Bone marrow (tissue), 2 donors: ENCODE results near the gene VPS26C.

ENCODE experiments used
- DNase-seq, 2 donors: peaks; one replicate each; lab custom pipeline; 2025; lab: John Stamatoyannopoulos, UW

The VPS26C gene

DNA sequence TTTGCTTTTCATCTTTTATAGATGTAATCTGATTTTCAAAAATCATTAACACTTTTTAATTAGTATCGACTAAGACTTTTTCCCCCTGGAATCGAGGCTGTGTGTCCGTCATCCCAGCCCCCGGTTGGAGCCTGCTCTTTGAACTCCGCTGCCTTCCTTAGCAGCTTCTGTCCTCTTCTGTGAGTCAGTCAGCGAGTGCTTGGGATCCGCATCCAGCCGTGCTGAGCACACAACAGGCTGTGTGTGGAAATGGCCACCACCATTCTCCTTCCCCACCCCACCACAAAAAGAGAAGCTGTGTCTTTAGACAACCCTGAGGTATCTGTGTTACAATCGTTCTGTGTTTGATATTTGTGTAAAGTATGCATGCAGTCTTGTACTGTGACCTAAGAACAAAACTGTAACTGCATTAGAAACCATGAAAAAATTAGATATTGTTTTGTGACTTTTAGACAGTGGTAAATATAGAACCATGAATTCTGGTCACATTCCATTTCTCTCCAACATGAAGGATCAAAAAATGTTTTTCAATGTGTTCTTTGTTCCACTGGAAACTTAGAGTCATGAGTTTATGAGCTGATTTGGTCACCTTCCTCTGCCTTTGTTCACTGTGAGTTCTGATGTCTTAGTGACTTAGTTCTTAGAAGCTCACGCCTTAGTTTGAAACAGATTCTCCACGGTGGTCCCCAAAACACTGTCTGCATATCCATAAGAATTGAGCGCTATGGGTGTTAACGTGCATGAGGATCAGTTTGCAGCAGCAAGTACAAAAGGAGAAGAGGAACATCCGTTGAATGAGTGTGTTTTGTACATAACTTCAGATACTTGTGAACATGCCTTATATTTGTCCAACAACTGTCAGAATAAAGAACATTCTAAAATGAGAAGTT is 64.7 kb downstream of the VPS26C start:
- DNase-seq, result no peak

DNA sequence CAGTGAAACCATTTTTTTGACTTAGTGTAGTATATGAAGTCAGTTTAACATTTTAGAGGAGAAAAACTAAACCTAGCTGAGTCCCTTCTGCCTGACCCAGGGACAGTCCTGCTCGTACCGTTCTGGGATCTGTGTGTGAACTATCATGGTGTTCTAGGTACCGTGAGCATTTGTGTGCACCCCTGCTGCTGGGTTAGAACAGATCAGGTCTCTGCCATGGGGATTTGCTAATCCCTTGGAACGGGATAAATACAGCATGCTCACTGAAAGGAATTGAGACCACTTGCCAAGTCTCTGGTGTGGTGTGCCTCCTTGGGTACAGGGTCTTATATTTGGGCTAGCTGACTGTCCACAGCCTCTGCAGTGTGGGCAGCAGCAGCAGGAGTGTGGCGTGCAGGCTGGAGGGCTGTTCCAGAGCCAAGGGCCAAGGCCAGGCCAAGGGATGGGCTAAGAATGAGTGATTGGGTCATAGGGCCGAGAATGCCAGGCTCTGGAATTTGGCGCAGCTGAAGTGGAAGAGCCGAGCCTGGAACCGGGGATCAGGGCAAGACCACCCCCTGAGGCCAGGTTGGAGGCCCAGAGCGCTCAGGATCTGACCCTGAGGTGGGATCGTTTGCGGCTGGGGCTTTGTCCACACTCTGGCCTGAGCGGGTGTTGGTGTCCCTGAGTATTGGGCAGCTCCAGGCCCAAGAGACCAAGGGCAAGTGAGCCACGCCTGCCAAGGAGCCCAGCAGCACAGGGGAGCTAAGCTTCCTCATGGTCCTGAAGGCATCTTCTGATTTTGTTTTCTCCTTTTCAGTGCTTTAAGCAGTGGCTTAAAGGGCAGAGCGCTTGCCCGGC is 66.3 kb downstream of the VPS26C start:
- no peak for DNase-seq

DNA sequence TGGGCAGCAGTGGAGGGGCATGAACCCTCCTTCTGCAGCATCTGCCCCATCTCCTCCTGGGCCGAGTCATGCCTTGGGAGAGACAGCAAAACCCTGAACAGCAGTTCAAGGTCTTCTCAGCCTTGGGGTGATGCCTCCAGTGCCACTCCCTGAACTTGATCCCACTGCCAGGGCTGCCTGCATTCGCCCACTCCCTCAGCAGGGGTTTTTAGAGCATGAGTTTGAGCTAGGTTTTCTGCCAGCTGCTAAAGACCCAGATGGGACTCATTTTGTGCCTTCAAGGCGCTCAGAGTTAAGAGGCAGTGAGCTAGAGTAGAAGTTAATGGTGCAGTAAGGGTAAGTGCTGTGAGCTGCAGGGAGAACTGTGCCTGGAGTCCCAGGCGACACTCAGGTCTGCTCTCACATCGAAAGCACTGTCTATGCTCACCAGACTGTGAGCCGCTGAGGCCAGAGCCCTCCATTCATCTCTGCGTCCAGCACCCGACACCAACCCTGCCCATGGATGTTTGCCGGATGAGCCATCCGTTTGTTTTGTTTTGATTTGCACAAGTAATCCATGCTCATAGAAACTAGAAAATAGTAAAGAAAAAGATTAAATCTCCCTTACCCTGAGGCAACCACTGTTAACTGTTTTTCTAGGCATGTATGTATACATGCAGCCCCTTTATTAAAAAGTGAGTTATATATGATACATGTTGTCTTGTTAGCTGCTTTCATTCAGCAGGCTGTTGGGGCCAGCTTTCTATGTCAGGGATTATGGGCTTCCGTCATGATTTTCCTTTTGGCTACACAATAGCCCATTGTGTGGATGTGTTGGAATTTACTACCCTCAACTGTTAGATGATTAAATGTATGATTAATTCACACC is 67.8 kb downstream of the VPS26C start:
- DNase-seq, result no peak

DNA sequence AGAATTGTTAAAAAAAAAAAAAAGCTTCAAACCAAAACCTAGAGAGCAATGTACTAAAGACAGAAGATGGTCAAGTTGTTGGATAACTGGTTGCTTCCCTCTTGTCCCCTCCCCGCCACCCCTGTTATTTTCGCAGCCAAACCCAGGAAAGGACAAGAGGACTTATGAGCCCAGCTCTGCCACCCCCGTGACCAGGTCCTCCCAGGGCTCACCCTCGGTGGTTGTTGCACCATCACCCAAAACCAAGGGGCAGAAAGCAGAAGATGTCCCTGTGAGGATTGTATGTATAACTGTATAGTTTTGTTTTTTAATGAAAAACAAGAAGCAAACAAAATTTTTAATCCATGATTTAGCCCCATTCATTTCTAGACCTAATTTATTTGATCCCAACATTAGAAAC is 69.4 kb downstream of the VPS26C start:
- no peak for DNase-seq

DNA sequence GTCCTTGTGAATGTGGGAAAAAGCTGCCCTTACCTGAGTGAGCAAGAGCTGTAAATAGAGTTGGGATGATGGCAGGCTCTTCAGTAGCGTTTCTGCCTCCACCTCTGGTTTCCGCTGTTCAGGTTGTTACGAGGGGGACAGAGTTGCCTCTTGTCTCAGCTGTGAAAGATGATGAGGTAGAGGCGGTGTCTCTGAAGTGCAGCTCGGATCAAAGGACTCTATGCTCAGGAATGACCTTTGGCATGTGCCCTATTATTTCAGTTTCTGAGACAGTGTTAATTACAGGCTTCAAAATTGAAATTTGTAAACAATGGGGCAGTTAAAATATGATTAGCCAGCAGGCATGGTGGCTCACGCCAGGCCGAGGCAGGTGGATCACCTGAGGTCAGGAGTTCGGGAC is 70.3 kb downstream of the VPS26C start:
- DNase-seq, result no peak

DNA sequence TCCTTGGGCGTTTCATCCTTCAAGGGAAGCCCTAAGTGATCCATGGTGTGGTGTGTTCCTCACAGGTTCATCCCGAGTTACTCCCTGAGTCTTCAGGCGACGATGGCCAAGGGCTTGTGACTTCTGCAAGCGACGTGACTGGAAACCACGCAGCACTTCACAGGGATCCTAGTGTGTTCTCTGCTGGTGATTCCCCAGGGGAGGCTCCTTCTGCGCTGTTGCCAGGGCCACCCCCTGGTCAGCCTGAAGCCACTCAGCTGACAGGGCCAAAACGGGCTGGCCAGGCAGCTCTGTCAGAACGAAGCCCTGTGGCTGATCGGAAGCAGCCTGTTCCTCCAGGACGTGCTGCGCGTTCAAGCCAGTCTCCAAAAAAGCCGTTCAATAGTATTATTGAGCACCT is 71.5 kb downstream of the VPS26C start:
- DNase-seq, result no peak

DNA sequence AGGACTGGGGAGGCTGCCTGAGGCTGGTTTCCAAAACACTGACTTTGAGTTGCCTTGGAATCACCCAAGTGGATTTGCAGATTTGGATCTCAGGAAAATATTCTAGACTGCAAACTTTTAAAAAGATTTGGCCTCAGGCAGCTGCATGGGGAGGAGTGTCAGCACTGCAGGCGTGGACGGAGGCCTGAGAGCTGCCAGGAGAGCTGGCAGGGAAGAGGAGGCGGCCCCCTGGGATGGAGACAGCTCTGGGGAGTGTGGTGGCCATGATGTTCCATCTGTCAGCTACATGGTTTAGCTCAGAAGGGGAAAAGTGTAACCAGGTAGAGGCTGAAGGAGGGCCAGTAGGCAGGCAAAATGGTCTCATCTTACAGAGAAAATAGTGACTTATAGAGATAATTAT is 72.1 kb downstream of the VPS26C start:
- DNase-seq, result no peak

DNA sequence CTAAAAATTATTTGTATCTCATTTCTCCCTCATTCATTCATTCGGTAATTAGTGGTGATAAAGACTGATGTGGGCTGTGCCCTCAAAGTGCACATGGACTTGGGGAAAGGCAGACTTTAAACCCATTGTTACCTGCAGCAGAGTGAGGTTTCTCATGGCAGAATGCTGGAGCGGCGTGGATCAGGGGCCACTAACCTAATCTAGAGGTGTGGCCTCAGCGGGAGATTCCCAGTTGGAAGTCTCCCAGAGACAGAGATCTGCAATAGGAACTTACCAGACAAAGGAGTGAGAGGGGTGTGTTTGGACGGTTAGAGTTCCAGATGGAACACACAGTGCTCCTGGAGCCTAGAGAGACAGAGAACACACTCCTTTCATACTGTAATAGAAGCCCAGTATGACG is 73.5 kb downstream of the VPS26C start:
- no peak for DNase-seq

DNA sequence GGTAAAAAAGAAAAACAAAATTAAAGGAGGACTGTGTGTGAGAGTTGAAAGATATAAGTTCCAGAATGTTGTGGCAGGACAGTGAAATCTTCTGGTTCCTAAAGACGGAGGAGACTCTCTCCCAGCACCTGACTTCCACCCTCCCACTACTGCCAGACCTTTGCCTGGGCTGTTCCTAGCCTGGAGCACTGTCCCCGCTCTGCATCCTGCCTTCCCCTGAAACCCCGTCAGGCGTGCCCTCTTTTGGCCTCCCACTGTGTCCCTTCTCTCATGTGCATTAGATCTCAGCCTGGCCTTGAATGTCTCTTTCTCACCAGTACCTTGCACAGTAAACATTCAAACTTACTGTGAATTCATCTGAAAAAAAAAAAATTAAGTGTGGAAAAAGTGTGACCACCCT is 74.1 kb downstream of the VPS26C start:
- no peak for DNase-seq

DNA sequence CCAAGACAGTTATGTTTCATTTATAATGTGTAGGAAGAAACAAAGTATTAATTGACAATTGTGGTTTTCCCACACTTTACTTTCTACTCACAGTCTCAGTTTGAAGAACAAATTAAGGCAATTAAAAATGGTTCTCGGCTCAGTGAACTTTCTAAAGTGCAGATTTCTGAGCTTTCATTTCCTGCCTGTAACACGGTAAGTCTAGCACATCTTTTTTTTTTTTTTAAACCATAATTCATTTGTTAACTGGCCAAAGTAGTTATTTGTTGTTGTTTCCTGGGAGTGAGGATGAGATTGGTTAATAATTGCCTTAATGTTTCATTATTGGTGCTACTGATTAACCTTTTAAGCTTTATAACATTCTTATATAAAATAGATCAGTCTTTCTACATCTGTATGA is 75.1 kb downstream of the VPS26C start:
- no peak for DNase-seq

DNA sequence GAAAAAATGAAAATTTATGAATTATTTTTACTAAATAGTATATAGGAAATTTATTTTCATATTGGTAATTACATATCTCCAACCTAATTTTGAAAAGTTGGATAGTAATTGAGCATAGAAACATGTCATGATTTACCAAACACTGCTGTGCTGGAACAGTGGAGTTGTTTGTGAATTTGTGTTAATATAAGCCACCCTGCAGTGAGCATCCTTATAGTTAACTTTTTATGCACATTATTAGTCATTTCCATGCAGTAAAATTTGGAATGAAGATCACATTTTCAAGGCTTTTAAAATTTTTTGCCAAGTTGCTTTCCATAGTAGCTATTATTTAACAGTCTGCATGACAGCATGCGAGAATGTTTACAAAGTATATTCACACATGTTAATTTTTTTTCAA is 78.3 kb downstream of the VPS26C start:
- no peak for DNase-seq

DNA sequence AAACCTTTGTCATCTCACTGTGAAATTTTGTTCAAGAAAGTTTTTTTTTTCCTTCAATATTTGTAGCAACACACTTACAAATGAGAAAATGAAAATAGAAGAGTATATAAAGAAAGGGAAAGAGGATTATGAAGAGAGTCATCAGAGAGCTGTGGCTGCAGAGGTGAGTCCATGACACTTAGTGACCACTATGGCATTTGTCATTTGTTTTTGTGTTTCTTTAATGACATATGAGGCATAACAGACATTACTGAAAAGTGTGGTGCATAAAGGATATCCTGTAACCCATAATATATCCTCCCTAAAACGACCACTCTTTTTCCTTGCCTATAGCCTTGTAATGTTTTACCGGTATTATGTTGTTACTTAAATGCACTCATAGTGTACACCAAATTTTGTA is 80.2 kb downstream of the VPS26C start:
- no peak for DNase-seq

DNA sequence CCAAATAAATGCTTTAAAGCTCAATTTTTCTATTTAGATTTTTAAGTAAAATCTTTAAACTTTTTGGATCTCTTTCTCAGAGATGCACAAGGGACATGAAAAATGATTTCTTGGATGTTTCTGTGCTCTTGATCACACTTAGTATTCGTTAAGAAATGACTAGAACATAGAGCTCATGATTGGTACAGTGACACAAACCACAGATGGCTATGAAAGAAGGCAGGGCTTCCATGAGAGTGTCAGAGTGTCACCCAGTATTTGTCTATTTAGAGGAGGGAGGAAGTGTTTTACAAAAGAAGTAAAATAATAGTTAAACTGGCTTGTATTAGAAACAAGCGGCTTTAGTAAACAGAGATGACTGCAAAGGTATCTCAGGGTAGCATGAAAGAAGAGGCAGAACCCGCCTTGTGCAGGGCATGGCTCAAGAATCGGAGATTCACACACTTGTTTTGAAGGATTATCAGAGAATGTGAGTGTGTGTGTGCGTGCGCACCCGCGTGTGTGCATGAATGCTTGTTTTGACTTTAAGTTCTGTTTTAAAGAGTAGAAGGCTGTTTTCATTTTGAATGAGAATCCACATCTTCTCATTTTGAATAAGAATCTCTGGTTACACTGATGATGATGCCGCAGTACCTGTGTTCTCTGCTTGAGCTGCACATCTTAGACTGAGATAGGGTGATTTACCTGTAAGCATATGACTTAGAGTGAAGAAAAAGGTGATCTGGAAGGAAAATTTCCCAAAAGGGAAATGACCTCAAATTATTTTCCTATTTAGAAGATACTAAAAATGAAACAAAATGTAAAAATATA is 82.1 kb downstream of the VPS26C start:
- no peak for DNase-seq

DNA sequence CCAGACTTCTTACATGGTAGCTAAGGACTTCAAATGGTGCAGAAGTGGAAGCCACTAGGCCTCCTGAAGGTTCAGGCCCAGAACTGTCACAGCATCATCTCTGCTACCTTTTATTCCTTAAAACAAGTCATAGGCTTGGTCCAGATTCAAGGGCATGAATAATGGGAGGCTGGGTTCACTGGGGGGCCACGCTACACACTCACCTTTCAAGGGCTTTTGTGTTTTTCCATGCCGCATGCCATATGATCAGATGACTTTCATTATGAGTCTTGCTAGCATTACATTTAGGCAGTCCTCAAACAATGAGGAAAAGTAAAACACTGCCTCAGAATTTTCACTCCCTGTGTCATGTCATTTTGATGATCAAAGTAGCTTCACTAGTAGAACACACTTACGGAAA is 83.4 kb downstream of the VPS26C start:
- no peak for DNase-seq

DNA sequence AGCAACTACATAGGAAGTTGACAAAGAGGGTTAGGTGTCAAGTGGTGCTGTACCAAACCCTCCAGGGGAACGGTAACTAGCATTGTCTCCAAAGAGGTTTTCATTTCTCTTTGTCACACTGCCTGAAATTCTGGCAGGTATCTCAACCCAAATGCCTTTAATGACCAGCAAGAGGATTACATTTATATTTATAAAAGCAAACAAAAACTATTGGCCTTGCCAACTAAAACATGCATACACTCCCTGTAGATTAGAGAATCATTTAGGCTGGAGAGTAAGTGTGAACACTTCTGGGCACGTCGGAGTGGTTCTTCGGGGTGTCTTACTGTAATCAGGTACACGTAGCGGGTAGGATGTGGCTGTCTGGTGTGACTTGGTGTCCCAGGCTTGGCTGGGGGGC is 84.9 kb downstream of the VPS26C start:
- DNase-seq, result no peak

DNA sequence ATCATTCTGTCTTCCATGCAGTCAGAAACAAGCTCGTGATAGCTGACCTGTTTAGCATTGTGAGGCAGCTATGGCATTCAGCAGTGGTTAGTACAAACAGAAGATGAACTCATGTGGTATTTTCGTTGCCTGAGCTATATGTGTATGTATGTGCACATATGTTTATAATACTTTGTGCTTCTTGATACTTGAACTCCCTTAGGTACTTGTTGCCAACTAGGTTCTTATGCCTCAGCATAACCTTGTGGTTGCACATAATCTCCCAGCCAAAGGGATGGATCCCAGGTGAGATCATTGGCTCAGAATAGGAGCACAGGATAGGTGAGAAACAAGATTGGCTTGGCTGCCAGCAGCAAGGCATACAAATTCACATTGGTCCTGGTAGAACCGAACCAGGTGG is 86.1 kb downstream of the VPS26C start:
- DNase-seq, result no peak

DNA sequence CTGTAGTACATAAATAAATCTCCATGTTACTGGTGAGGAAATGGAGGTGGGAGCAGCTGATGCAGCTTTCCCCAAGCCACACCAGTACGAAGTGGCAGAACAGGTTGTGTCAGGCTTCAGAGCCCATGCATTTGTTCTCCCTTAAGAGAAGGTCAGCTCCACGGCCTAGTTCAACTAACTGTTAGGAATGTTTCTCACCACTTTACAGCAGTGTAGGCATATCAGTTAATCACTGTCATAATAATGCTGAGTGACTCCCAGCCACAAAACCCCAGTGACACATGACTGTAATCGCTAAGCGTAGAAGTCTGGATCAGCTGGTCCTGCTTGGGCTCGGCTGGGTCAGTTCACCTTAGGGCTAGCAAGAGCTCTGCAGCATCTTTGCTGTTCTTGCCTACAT is 90.4 kb downstream of the VPS26C start:
- no peak for DNase-seq
